DMS 273 (cell line): ENCODE measurements around the gene SETD2.

Source experiments
- DNase-seq: peaks from one replicate; lab custom pipeline; 2025; ENCODE audit not compliant: unreplicated experiment; lab: John Stamatoyannopoulos, UW

SETD2 gene

DNA sequence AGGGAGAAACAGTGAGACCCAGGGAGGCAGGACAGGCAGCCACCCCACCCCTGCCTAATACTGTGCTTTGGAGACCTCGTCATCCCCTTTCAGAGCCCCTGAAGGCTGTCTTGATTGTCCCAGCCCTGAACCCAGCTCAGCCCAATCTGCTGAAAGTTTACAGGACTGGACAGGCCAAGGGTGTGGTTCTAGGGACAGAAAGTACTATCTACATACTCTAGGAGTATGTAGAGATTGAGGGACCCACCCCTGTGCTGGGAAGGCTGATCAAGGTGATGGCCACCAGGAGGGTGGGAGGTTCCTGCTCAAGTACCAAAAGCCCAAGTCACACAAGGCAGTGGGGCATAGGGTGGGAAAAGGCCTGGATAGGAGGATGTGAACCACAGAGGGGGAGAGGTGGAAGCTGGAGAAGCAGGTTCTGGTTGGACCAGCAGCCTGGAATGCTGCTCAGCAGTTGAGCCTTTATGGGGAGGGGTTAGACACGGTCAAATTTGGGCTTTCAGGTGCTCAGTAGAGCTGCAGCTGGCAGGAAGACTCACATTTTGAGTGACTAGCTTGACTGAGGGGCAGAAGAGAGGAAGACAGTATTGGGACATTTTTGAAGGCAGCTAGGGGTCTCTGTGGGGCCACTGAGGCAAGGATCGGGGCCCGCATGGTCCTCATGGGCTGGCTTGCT is 177.7 kb downstream of the SETD2 start:
- no peak for DNase-seq

DNA sequence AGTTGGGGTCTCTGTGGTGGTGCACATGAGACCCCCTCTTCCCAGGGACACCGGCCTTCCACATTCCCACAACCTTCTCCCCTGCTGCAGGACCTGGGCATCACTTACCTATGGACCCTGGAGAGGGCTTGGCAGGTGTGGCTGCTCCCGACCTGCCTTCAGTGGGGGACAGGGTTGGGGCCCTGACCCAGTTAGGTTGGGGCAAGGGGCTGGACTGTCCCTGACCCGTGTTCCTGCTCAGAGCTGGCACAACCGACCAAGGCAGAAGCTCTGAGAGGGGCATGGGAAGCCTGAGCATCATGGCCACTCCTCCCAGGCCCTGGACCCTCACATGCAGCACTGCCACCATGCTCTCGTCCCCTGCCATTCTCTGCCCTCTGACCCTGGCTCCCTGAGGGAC is 178.3 kb downstream of the SETD2 start:
- no peak for DNase-seq

DNA sequence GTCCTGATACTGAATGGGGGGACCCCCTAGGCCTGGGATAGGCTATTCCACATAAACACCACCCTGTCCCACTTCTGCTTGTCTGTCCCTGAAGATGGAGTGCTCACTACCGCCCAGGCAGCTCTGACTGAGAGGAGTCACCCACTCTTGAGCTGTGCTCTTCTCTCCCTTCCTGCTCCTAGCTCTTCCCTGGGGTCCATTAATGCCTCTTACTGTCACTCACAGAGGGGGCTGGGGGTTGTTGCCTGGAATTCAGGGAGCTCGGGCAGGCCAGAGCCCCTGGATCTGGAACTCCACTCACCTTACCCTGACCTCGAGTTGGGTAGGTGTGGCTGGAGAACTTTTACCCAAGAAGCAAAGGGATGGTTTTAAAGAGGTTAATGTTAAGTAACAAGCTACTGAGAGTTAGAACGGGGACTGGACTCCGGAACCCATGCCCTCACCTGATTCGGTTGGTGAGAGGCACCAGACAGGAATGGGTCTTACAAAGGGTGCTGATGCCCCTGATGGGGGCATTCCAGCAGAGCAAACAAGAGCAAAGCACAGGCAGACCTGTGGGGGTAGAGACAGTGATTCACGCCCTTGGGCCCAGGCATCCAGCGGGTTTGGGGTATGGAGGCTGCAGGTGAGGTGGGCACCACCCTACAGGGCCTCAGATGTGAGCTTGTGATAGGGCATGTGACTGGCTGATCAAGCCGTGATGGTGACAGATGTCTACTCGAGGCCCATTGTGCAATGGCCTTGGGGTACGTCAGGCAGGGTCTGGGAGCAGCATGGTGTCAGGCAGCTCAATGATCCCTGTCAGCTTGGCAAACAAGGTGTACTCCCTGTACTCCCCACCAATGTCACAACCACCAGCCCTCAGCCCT is 179.1 kb downstream of the SETD2 start:
- no peak for DNase-seq

DNA sequence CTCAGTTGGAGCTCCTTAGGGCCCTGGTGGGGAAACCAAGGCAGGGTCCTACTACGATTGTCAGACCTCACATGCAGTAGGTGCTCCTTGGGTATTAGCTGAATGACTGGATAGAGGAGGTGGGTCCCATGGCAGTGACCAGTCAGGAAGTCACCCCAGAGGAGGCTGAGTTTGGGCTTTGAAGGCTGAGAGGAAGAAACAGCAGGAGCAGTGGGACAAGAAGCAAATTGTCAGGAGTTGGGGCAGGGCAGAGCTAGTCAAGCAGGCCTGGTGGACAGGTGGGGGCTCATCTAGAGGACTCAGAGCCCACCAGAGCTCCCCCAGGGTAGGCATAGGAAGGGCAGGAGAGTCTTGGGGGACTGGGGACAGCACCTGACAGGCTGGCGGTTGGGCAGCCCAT is 181.4 kb downstream of the SETD2 start:
- no peak for DNase-seq

DNA sequence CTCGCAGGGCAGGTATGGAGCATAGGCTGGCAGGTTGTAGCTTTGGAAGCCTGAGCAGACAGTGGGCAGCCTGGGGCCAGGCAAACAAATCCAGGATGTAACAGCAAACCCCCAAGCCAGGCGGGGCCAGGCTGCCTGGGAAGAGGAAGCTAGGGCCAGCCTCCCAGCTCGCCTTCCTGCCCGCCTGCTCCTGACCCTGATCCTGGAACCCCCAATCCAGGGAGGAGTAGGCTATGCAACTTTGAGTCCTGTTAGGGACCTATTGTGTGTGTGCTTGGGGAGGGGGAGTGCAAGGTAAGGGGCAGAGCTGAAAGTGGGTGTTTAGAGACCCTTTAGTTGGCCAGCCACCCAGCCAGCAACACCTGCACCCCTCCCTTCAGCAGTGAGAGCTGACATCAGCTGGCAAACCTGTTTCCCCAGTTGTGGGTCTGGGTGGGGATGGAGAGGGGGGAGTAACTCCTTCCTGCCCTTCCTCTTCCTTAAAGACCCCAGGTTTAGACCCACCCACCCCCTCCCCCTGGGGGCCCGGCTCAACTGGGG is 181.9 kb downstream of the SETD2 start:
- no peak for DNase-seq

DNA sequence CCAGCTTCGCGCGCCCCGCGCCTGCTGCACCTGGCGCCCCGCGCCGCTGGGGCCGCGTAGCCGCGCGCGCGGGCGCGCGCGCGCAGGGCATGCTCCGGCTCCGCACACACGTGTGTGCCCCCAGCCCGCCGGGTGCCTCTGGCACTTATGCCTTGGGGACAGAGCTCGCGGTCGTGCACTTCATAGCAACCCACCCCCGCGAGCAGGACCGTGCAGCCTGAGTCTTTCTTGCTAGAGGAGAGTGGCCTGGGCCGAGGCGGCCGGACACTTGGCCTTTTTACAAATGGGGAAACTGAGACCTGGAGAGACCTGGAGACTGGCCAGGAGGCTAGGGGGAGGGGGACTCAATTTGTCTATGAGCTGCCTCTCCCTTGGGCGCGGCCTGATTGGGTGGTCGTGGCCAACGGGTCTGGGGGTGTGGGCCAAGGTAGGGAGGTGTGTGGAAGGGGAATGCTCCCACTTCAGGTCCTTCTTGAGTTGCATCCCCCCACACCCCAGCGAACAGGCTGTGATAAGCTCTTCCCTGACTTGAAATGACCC is 183.9 kb downstream of the SETD2 start:
- peak; percentile 68 for DNase-seq

DNA sequence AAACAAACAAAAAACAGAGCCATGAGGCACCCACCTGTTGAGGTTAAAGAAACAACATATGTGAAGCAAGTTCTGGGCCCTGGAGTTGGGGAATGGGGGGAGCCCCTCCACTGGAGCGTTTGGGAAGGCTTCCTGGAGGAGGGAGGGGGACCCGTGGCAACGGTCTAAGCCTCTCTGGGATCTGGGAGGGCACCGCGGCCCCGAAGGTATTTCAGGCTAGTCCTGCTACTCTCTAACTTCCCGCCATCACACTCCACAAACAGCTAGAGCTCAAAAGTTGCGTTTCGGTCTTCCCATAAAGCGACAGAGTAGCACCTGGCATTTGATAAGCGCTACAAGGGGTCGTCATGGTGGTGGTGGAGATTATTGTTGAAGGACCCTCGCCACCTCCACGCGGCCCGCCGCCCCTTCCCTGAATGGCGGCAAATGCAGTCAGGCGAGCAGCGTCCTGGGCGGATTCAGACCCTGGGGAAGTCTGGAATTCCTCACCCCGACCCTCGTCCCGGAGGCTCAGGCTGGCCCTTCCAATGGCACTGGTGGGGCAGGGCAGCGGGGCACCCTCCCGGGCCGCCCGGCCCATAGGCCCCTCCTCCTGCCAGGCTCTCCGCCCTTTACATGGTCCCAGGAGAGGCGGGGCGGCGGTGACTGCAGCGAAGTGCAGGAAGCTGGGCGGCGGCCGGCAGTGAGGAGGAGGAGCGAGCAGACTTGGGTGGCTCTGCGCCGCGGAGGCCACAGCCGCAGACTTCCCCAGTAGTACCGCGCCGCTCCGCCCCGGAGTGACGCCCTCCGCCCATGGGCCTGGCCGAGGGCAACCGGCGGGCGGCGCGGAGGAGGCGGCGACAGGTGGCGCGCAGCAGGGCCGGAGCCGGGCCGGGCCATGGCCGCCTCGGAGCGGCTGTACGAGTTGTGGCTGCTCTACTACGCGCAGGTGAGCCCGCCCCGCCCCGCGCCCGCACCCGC is 184.6 kb downstream of the SETD2 start, which contains the start of gene NBEAL2:
TSS of gene NBEAL2 (plus strand) at position 682 of the 960 bp plus-strand sequence. CDS start at position 878, 196 bp downstream.
- peak; percentile 94 for DNase-seq

DNA sequence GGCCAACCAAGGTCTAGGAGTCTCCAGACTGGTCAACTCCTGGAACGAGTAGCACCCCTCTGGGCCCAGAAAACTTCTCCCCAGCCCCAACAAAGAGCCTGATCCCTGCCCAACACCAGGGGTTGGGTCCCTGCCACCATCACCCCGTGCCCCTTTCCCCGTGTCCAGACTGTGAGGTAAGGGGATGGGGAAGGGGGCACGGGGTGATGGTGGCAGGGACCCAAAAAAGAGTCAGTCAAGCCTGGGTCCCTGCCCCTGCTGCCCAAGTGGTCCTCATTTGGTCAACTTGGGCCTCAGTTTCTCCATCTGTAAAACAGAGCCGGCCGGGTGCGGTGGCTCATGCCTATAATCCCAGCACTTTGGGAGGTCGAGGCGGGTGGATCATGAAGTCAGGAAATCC is 185.5 kb downstream of the SETD2 start:
- no peak for DNase-seq

DNA sequence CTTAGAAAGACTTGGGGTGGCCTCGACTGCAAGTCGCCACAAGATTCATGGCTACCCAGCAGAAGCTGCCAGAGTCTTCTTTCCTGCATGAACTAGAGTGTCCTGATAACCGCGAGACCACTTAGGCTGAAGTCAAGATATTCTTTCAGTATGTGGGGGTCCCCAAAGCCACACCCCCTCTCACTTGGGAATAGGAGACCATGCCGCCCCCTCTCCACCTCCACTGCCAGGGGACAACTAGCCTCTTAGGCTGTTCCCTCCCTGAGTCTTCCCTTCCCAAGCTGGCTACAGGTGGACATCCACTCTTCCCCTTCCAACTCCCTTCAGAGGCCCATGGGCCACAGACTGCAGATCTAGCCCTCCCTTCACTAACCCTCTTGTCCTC is 186.1 kb downstream of the SETD2 start:
- DNase-seq = no peak

DNA sequence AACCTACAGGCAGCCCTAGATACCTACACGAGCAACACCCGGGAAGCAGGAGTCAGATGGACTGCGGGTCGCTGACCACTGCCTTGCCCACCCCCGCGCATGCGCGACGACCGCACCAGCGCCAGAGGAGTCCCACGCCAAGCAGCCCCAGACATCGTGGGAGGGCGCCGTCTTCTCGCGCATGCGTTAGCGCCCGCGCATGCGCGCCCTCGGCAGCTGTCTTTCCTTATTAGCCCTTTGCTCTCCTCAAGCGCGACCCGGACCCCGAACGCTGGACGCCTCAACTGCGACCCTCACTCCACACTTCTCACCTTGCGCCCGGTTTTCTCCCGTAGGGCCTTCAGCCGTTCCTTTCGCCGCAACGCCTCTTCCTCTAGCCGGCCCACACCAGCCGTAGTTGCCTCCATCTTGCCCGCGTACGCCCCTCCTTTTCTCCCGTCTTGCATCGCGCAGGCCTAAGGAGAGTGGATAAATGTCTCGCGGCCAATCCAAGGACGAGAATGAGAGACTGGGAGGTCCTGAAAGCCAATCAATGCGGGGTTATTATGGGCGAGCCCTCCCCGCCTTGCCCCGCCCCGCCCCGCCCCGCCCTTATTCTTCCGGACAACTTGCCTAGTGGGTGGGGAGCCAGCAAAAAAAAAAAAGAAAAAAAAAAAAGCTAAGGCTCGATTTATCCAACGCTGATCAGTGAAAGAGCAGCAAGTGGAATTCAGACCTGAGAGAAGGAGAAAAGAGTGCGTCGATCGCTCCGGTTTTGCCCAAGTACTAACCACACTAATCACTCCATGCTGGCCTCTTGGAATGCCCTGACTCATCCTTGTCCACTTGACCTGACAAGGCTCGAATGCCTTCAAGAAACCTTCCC is 187.4 kb downstream of the SETD2 start, which contains the start of gene CCDC12:
TSS of gene CCDC12 (minus strand) at position 420 of the 865 bp plus-strand sequence. CDS start at position 407, 13 bp downstream.
- peak; percentile 96 for DNase-seq

DNA sequence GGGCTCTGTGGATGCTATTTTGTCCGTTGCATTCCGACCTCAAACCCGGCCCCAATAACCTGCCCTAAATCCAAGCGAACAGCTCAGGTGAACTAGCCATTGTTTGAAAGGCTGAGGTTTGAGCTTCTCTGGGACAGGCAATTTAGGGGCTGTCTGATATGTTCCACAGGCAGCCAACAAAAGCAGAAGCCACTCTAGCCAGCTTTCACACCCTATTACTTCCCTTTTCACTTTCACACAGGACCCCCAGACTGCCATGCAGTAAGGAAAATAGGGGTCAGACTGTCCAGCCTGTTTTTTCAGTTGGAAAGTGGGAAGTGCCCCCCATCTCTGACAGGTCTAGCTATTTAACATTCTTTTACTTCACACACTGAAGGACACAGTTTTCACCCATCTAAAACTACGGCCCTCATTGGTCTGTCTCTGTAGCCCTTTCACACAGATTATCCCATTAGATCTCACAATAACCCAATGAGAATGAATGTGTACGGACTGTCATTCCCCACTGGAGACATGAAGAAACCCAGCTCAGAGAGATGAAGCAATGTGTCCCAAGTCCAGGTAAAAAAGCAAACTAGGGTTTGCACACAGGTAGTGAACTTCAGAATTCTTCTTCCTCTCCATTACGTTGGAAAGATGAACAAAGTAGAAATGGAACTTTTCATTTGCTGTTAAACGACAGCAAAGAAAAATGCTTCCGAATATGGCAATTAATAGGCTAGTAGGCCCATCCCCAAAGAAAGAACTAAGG is 189.3 kb downstream of the SETD2 start:
- no peak for DNase-seq

DNA sequence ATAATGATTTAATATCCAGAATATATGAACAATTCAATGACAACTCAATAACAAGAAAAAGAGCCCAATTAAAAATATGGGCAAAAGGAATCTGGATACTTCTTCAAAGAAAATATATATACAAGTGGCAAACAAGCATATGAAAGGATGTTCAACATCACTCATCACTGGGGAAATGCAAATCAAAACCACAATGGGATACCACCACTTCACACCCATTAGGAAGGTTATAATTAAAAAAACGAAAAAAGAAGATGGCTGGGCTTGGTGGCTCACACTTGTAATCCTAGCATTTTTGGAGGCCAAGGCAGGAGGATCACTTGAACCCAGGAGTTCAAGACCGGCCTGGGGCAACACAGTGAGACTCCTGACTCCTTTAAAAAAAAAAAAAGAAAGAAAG is 191.5 kb downstream of the SETD2 start:
- no peak for DNase-seq

DNA sequence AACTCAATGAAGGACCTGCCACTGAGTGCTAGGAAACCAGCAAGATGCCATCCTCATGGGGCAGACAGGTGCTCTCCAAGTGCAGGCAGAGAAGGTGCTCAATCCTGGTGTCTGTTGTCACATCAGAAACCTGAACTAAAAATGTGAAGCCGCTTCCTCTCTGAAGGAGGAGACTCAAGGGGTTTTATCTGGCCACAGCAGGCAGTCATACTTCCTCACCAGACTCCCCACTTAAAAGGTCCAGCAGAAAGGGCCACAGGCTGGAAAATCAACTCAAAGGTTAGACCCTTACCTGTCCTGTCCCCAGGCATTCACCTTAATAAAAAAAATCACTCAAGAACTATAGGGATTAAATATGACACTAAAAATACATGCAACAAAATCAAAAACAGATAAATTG is 192.2 kb downstream of the SETD2 start:
- DNase-seq = no peak

DNA sequence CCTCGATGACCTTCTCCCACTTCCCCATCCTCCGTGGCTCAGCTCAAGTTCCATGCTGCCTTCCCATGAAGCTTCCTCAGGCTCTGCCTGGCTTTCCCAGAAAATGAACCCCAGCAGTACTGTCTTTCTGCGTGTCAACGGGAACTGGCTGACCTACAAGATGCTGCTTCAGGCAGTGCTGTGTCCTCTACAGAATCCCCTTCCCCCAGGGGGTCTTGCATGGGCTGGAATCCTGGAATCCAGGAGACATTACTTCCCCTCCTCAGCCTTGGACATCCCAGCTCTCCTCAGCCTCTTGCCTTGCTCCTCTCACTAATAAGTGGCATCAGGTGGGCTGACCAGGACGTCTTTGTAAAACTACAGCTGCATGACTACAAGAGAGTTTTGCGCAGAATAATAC is 192.8 kb downstream of the SETD2 start:
- no peak for DNase-seq

DNA sequence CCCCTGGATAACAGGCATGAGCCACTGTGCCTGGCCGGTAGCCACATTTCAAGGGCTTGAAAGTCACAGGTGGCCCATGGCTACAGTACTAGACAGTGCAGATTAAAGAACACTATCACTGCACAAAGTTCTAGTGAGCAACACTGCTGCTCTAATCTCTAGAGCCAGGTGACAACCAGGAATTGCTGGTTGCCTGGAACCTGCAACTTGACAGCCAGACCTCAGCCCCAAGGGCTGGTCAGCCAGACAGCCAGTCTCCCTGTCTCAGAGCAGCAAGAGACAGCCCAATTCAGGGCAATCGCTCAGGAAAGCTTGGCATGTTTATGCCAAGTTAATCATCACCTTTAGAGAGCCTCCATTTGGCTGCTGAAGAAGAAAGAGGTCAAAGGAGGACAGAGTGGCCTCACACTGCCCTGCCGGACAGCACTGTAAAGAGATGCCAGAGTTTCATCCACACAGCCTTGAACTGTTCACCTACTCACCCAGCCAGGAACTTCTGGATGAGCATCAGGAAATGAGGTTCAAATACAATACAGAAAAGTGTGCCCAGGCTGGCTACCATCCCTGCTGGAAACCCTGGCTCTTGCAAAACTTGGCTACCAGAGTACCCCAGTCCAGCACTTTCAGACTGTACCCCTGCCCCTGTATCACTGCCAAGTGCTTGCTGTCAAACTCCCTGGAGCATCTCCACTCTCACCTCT is 193.4 kb downstream of the SETD2 start:
- DNase-seq = no peak

DNA sequence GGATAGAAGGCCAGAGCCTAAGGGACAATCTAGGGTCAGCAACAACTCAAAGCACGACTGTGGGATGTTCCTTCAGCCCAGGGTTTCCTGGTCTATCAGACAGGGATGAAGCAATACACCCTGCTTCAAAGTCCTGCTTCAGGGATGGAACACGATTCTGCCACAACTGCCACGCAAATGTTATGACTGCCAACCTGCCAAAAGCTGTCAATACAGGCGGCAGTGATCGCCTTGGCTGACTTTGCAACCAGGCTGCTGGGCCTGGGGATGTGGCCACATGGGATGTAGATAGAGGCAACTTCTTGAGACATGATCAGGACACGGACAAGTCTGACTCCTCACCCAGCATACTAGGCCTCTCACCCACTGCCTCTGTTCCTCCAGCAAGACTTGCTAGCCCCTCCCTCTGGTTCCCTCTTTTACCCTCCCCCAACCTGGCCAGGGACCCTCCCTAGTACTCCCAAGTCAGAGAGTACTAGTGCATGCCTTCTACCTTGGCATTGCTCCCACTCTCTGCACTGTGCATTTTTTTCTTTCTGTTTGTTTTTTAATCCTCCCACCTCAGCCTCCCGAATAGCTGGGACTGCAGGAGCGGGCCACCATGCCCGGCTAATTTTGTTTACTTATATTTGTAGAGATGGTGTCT is 195.0 kb downstream of the SETD2 start:
- DNase-seq = no peak

DNA sequence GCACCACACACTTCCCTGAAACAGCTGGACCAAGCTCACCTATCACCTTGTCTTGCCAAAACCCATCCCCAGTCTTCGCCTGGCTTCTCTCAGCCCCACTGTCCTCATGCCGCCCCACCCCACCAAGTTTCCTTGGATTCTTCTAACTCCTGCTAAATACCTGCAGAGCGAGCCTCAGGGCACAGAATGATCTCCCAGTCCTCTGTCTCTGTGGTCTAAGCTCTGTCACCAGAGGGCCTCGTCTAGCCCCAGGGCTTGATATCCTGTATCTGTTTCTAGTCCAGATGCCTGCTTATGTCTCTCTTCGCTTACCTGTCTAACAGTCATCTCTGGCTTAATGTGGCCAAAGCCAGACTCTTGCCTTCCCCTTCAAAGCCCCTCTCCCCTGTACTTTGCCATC is 197.1 kb downstream of the SETD2 start:
- no peak for DNase-seq
